ENCODE results near the gene AKT1S1. TPM values are rescaled to one million over a fixed set of nuclear protein-coding genes. Genes with fewer than 3 reads are reported as not detected.

Gene AKT1S1
- total and polyA plus RNA-seq, 2 donors from 2014 or later = 33.7 to 47.2 TPM

GRCh38 chr19:49872245-49873128 lies 4.7 kb downstream of the AKT1S1 start:
- Histone ChIP-seq H3K4me1 (ENCODE audit: control insufficient read depth in 2 of 3, insufficient read depth in 2 of 3, low read depth in 1 of 3, low read length in 3 of 3) (peaks cover 2 to 23% (median 16%) of the 10 kb centered on the region in 3 donors), H3K27ac (ENCODE audit: low read depth in 2 of 2, low read length in 2 of 2) (no peak overlapping the region), H3K27me3 (ENCODE audit: control insufficient read depth, insufficient read depth, low read length) (no peaks in the 10 kb centered on the region), H3K9me3 (ENCODE audit: control insufficient read depth in 2 of 3, insufficient read depth in 1 of 3, low read length in 3 of 3) (no peaks in the 10 kb centered on the region), H3K9ac (ENCODE audit: low read length in 3 of 3) (no peak overlapping the region), H3K4me3 (ENCODE audit: low read length in 3 of 3) (no peak overlapping the region), H3K36me3 (ENCODE audit: control insufficient read depth in 2 of 3, insufficient read depth in 3 of 3, low read length in 3 of 3) (peaks cover 0 to 7% (median 0%) of the 10 kb centered on the region in 3 donors)
- no peak for TF ChIP-seq CTCF (IDR thresholded peaks at IDR 0.05; ENCODE audit: borderline replicate concordance, extremely low read depth, insufficient read depth)
- DNase-seq (no peak), FAIRE-seq (no peak)
- intact Hi-C loops (cut with DNase I) = no loop called here

- DNase-seq (no peak), FAIRE-seq (no peak)
- peaks cover 0 to 7% (median 0%) of the 10 kb centered on the region in 3 donors for H3K36me3 ChIP-seq (ENCODE audit: control insufficient read depth in 2 of 3, insufficient read depth in 3 of 3, low read length in 3 of 3)
- no peaks in the 10 kb centered on the region for H3K9me3 ChIP-seq (ENCODE audit: control insufficient read depth in 2 of 3, insufficient read depth in 1 of 3, low read length in 3 of 3)
- no peak for TF ChIP-seq CTCF (IDR thresholded peaks at IDR 0.05; ENCODE audit: borderline replicate concordance, extremely low read depth, insufficient read depth)
- H3K27ac ChIP-seq (ENCODE audit: low read depth in 2 of 2, low read length in 2 of 2) = no peak overlapping the region
- H3K9ac ChIP-seq (ENCODE audit: low read length in 3 of 3) = no peak overlapping the region
- H3K4me3 ChIP-seq (ENCODE audit: low read length in 3 of 3) = no peak overlapping the region
- intact Hi-C loops (cut with DNase I) = no loop called here
- H3K4me1 ChIP-seq (ENCODE audit: control insufficient read depth in 2 of 3, insufficient read depth in 2 of 3, low read depth in 1 of 3, low read length in 3 of 3) = peaks cover 2 to 27% (median 19%) of the 10 kb centered on the region in 3 donors
- H3K27me3 ChIP-seq (ENCODE audit: control insufficient read depth, insufficient read depth, low read length) = no peaks in the 10 kb centered on the region
Measured at GRCh38 chr19:49871349-49871985, 5.7 kb downstream of the AKT1S1 start.

GRCh38 chr19:49870309-49870901 lies 6.8 kb downstream of the AKT1S1 start:
- H3K9ac ChIP-seq (ENCODE audit: low read length in 3 of 3) = peak overlapping the region; percentile 55 to 79 (median 77)
- FAIRE-seq = no peak

More at GRCh38 chr19:49870309-49870901, 6.8 kb downstream of the AKT1S1 start:
- DNase-seq = peak in 1 of 5 donors; percentile 82
- Histone ChIP-seq H3K9me3 (ENCODE audit: control insufficient read depth in 2 of 3, insufficient read depth in 1 of 3, low read length in 3 of 3) (no peaks in the 10 kb centered on the region), H3K4me1 (ENCODE audit: control insufficient read depth in 2 of 3, insufficient read depth in 2 of 3, low read depth in 1 of 3, low read length in 3 of 3) (peaks cover 2 to 29% (median 21%) of the 10 kb centered on the region in 3 donors), H3K4me3 (ENCODE audit: low read length in 3 of 3) (peak overlapping the region; percentile 62 to 75 (median 71)), H3K36me3 (ENCODE audit: control insufficient read depth in 2 of 3, insufficient read depth in 3 of 3, low read length in 3 of 3) (peaks cover 0 to 7% (median 0%) of the 10 kb centered on the region in 3 donors), H3K27me3 (ENCODE audit: control insufficient read depth, insufficient read depth, low read length) (no peaks in the 10 kb centered on the region), H3K27ac (ENCODE audit: low read depth in 2 of 2, low read length in 2 of 2) (peak overlapping the region; percentile 93 to 94)
- TF ChIP-seq CTCF (IDR thresholded peaks at IDR 0.05; ENCODE audit: borderline replicate concordance, extremely low read depth, insufficient read depth) = no peak
- intact Hi-C loops (cut with DNase I) = no loop called here

All from kidney (tissue), 14 donors.